AG09309 (cell line): ENCODE measurements around the gene KLHL12.

Experiments
- DNase-seq: peaks from one replicate; pipeline ENCODE4 v3.0.0-alpha.2; 2010; ENCODE audit warnings: low read depth
- H3K4me3 ChIP-seq: 2 replicates; pipeline ENCODE4 v1.5.1; 2011; ENCODE audit warnings: mild to moderate bottlenecking, low read depth, low read length, moderate library complexity; ENCODE audit not compliant: control insufficient read depth
- TF ChIP-seq, protein P1 (sequence below): IDR thresholded peaks from 2 replicates; pipeline ENCODE4 v1.5.1; 2011; ENCODE audit warnings: mild to moderate bottlenecking, low read depth, low read length, inconsistent platforms; ENCODE audit not compliant: insufficient read depth, control insufficient read depth; ENCODE audit errors: missing control alignments

The KLHL12 gene

DNA sequence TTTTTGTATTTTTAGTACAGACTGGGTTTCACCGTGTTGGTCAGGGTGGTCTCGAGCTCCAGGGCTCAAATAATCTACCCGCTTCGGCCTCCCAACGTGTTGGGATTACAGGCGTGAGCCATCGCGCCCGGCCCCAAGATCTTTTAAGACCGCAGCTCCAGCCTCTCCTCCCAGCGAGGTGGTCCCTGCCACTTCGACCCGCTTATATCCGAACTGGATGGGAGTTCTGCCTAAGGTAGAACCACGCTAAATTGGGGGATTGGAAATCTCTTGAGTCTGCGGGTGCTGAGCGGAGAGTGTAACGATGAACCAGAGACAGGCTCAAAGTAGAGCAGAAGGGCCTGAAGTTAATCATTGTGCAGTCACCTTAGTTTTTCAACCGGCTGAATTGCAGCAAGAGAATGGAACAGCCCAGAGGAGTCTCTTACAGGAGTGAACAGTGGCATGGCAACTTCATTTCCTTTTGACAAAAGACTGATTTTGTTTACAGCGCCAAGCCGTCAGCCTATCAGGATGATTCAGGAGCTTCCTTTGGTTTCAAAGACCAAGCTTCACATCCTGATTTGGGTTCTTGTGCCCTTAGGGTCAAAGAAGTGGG lies 40.7 kb upstream of the KLHL12 start:
- peak overlapping the region; percentile 73 for H3K4me3 ChIP-seq
- TF ChIP-seq, protein P1, sequence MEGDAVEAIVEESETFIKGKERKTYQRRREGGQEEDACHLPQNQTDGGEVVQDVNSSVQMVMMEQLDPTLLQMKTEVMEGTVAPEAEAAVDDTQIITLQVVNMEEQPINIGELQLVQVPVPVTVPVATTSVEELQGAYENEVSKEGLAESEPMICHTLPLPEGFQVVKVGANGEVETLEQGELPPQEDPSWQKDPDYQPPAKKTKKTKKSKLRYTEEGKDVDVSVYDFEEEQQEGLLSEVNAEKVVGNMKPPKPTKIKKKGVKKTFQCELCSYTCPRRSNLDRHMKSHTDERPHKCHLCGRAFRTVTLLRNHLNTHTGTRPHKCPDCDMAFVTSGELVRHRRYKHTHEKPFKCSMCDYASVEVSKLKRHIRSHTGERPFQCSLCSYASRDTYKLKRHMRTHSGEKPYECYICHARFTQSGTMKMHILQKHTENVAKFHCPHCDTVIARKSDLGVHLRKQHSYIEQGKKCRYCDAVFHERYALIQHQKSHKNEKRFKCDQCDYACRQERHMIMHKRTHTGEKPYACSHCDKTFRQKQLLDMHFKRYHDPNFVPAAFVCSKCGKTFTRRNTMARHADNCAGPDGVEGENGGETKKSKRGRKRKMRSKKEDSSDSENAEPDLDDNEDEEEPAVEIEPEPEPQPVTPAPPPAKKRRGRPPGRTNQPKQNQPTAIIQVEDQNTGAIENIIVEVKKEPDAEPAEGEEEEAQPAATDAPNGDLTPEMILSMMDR = no peak
- no peak for DNase-seq

DNA sequence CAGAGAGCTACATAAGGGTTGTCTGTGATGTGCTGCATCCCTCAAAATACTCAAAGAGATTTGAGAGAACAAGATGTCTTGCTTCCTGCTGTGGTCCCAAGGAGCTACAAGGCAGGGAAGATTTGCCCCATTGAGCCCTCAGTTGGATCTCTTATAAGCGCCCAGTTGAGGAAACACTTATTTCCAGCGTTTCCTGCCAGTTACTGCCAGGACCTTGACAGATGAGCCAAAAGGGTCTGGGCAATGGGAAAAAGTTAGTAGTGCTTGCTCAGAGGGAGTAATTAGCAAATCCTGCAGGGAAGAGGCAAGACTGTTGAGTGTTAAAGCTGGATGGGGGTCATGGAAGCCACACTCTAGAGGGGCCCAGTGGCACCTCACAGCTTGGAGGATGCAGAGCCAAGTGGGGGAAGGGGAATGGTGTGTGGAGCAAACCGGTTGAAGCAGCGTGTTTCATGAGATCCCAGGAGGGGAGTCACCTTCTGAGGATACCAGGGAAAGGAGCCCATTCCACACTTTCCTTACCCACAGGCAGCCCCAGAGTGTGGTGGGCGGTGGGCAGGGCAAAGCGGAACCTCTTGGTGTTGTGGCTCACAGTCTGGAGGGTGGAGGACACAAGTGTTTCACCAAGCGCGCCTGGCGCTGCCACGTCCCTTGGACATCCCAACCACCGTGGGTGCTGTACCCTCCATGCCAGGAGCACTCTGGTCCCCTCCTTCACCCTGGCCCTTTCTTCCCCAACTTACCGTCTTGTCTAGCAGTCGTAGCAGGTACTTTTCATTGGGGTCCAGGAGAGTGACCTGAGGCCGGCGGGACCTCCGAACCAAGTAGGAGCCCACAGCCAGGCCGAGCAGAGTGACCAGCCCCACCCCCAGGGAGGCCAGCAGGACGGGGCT lies 39.2 kb upstream of the KLHL12 start:
- no peak for DNase-seq
- TF ChIP-seq, protein P1 = no peak
- peak overlapping the region; percentile 73 for H3K4me3 ChIP-seq

DNA sequence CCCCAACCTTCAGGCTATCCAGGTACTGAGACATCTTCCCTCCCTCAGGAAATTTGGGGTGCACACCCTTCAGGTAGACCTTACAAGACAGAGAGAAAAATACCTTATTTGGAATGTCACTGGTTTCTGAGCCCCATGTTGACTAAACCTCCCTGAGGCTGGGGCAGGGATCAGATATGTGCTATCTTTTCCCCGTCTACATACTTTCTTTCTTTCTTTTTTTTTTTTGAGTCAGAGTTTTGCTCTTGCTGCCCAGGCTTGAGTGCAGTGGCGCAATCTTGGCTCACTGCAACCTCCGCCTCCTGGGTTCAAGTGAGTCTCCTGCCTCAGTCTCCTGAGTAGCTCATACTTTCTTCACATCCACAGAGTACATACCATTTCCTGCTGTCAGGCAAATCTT lies 38.4 kb upstream of the KLHL12 start:
- no peak overlapping the region for H3K4me3 ChIP-seq
- no peak for DNase-seq
- TF ChIP-seq, protein P1 = no peak

DNA sequence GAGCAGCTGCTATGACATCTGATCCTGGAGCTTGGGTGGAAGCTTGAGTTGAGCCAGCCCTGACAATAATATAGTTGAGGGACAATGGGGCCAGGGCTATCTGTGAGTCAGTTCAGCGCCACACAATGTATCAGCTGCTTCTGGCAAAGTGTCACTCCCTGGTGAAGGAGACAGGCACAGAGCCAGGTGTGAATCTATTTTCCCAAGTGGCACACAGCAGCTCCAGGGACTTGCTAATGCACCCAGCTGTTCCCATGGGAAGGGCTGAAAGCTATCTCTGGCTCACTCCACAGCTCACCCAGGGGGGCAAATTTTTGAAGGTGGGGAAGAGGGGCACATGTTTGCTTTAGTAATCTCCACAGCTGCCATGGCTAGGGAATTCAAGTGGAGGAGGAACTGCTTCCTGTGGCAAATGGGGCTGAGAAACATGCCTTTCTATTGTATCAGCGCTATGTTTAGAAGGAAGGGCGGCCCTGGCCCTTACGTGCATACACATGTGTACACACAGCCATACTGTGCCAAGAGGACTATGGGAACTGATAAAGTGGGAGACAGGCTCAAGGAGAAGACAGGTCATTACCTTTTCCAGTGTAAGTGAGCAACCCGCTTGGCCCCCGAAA lies 37.9 kb upstream of the KLHL12 start:
- no peak overlapping the region for H3K4me3 ChIP-seq
- DNase-seq = no peak
- TF ChIP-seq, protein P1 = no peak

DNA sequence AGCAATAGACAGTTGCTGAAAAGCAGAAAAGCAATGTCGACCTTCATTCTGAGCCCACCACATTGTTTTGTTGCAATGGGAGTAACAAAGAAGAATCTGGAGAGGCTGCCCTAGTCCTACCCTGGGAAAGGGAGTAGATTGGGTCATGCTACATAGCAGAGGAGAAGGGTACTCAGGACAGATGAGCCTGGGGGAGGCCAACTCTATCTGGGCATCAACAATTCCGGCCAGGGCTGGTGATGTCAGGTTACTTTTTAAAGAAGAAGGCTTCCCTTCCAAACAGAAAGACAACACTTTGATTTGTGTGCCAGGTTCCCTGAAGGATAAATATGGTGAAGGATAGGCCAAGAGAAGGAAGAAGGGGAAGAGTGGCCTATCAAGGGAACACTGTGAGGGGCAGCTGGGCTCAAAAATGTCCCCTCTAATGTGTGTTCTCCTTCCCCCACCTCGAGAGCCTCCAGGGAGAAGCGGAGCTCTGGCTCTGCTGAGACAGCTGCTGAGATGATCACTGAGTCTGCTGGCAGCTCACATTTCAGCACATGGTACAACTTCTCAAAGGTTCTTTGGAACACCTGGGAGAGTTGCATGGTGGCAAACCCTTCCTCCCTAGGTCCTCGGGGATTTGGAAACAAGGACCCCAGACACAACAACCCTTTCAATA lies 34.3 kb upstream of the KLHL12 start:
- H3K4me3 ChIP-seq = no peak overlapping the region
- DNase-seq = no peak
- TF ChIP-seq, protein P1 = no peak

DNA sequence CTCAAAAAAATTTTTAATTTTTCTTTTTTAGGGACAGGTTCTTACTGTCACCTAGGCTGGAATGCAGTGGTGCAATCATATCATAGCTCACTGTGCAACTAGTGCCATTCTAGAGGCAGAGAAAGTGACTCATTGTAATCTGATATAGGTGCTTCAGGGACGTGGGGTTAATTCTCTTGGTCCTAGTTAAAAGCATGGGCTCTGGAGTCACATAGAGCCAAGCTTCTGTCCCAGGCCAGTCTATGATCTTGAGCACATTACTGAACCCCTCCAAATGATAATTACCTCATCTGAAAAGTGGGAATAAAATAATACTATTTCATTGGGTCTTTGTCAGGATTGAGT lies 32.2 kb upstream of the KLHL12 start:
- DNase-seq = no peak
- H3K4me3 ChIP-seq = no peak overlapping the region

More for the DNA sequence above, 32.2 kb upstream of the KLHL12 start:
- TF ChIP-seq, protein P1 = no peak
